Heart left ventricle (tissue), 13 donors: Measurements from ENCODE around the gene L3MBTL1.

ENCODE experiments used
- POLR2A ChIP-seq, 2 donors: fragments of 450-650 bp; IDR thresholded peaks; one replicate each; pipeline ENCODE4 v1.6.1; 2017; ENCODE audit warnings: antibody characterized with exemption in 2 of 2, mild to moderate bottlenecking in 2 of 2, moderate library complexity in 2 of 2
- TF ChIP-seq, protein P1 (sequence below), 12 donors: fragments of 200-600 bp; sonication (generic) in 4 of 12; IDR thresholded peaks; one replicate each; pipeline versions ENCODE4 v1.5.0 to v1.8.0; 2018 to 2022; ENCODE audit warnings: antibody characterized with exemption in 12 of 12, mild to moderate bottlenecking in 5 of 12
- donor health status: ischemic (EF 13 %, LVEDD 7.1; RV severe dilation, severe dysfunction).
- donor health status: DM: no; HTN: yes; CAD: no.
- donor health status: DM: no; HTN: no; CAD: no.
- donor health status: ischemic (EF 25% LVEDD 6.9; RV normal size, moderate dysfunction).
- donor health status: ischemic (EF 25% LVEDD 5.7; RV mildly dilated, moderate dysfunction).
- donor health status: ischemic (EF 35%, LVEDD 5.7; RV mildly dilated, moderate dysfunction).
- donor health status: nonischemic (EF 11% LVEDD 7.7; RV severe dilation, severe dysfunction).
- donor health status: DM: yes; HTN: yes; CAD: no.
- donor health status: PGD.
- donor health status: ischemic (EF 29% LVEDD 5.4; RV normal size, mild dysfunction).
- donor health status: nonischemic (EF 23%, LVEDD 6.1; RV moderate dilation, normal function).

GRCh38 chr20:43458422-43458924 is 49.0 kb upstream of the L3MBTL1 start:
- no peak for TF ChIP-seq POLR2A (IDR thresholded peaks at IDR 0.05)
- TF ChIP-seq, protein P1, sequence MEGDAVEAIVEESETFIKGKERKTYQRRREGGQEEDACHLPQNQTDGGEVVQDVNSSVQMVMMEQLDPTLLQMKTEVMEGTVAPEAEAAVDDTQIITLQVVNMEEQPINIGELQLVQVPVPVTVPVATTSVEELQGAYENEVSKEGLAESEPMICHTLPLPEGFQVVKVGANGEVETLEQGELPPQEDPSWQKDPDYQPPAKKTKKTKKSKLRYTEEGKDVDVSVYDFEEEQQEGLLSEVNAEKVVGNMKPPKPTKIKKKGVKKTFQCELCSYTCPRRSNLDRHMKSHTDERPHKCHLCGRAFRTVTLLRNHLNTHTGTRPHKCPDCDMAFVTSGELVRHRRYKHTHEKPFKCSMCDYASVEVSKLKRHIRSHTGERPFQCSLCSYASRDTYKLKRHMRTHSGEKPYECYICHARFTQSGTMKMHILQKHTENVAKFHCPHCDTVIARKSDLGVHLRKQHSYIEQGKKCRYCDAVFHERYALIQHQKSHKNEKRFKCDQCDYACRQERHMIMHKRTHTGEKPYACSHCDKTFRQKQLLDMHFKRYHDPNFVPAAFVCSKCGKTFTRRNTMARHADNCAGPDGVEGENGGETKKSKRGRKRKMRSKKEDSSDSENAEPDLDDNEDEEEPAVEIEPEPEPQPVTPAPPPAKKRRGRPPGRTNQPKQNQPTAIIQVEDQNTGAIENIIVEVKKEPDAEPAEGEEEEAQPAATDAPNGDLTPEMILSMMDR (IDR thresholded peaks at IDR 0.05): no peak
